Prostate gland (tissue), 2 donors: Measurements from ENCODE around the gene DAB1. TPM values are rescaled to one million over a fixed set of nuclear protein-coding genes. Genes with fewer than 3 reads are reported as not detected.

Experiments
- DNase-seq: peaks from one replicate; pipeline ENCODE4 v3.0.0-alpha.2; 2019; ENCODE audit warnings: low spot score
- H3K27ac ChIP-seq, 2 donors: fragments of 200-600 bp; sonication (generic); 2 replicates each; pipeline ENCODE4 v1.5.1; 2017 to 2019
- H3K27me3 ChIP-seq: fragments of 200-600 bp; sonication (generic); replicated peaks from 2 replicates; pipeline ENCODE4 v1.5.1; 2019; ENCODE audit not compliant: insufficient read depth
- H3K36me3 ChIP-seq, 2 donors: fragments of 200-600 bp; sonication (generic); 1 replicate in 1 of 2; 2 replicates in 1 of 2; pipeline versions ENCODE4 v1.5.1 to v1.8.1; 2017 to 2019
- H3K4me1 ChIP-seq: fragments of 200-600 bp; sonication (generic); replicated peaks from 2 replicates; pipeline ENCODE4 v1.5.1; 2019
- H3K4me3 ChIP-seq, 2 donors: fragments of 200-600 bp; sonication (generic); 2 replicates each; pipeline ENCODE4 v1.5.1; 2017 to 2019
- H3K9me3 ChIP-seq: fragments of 200-600 bp; sonication (generic); 2 replicates; pipeline ENCODE4 v1.5.1; 2017
- CTCF ChIP-seq, 4 experiments: fragments of 200-600 bp in 2 of 4; fragments of 450-650 bp in 2 of 4; sonication (generic) in 2 of 4; IDR thresholded peaks; 1 replicate in 3 of 4; 2 replicates in 1 of 4; pipeline ENCODE4 v1.5.1; 2016 to 2019; ENCODE audit warnings: antibody characterized with exemption in 4 of 4, mild to moderate bottlenecking in 2 of 4, moderate library complexity in 2 of 4
- POLR2A ChIP-seq: fragments of 450-650 bp; IDR thresholded peaks from one replicate; pipeline ENCODE4 v1.6.1; 2016; ENCODE audit warnings: antibody characterized with exemption, mild to moderate bottlenecking
- POLR2AphosphoS5 ChIP-seq: sonication (generic); formaldehyde crosslinking; IDR thresholded peaks from one replicate; pipeline ENCODE4 v1.6.1; 2017; ENCODE audit warnings: antibody characterized with exemption
- WGBS: methylation state at CpG from one replicate; pipeline ENCODE4 v1.1.5; 2018; 5-methylcytosine and 5-hydroxymethylcytosine counted together
- intact Hi-C: fragments of 100-400 bp; cut with DNase I; formaldehyde crosslinking; loops from one replicate; pipeline ENCODE4 v1.14.2; 2022
- total RNA-seq, 2 donors: library from RNA; depleted of rRNA; stranded (reverse); fragments of >200 nt; gene quantifications; one replicate each; pipeline ENCODE4 v1.1.0, GENCODE V29; 2016

The DAB1 gene
- total RNA-seq, 2 donors from 2014 or later: 0.64 to 3.6 TPM

- H3K4me3 ChIP-seq: no peak overlapping the region
- intact Hi-C loops: no loop called here
These were observed 459.4 kb downstream of the DAB1 start for GRCh38 chr1:56964349-56965017.

GRCh38 chr1:56963667-56964066 is 460.2 kb downstream of the DAB1 start:
- no peak for DNase-seq
- Histone ChIP-seq H3K4me1 (no peaks in the 10 kb centered on the region), H3K4me3 (no peak overlapping the region), H3K27ac (no peak overlapping the region), H3K36me3 (no peaks in the 10 kb centered on the region), H3K9me3 (no peaks in the 10 kb centered on the region), H3K27me3 (no peaks in the 10 kb centered on the region)
- 98% methylated on average over 4 of the region's 4 CpGs for WGBS
- TF ChIP-seq CTCF (IDR thresholded peaks at IDR 0.05) (no peak), POLR2A (no peak)
- intact Hi-C loops: no loop called here

More at GRCh38 chr1:56964349-56965017, 459.4 kb downstream of the DAB1 start:
- DNase-seq: no peak
- H3K36me3 ChIP-seq: no peaks in the 10 kb centered on the region
- 95% methylated on average over 9 of the region's 9 CpGs for WGBS
- no peaks in the 10 kb centered on the region for H3K4me1 ChIP-seq
- no peaks in the 10 kb centered on the region for H3K9me3 ChIP-seq
- no peaks in the 10 kb centered on the region for H3K27me3 ChIP-seq
- no peak overlapping the region for H3K27ac ChIP-seq
- no peak for TF ChIP-seq CTCF (IDR thresholded peaks at IDR 0.05)
- TF ChIP-seq POLR2AphosphoS5: no peak
- TF ChIP-seq POLR2A: no peak

GRCh38 chr1:56961426-56961825 is 462.4 kb downstream of the DAB1 start:
- DNase-seq: no peak
- 94% methylated on average over 10 of the region's 10 CpGs for WGBS
- H3K9me3 ChIP-seq: no peaks in the 10 kb centered on the region
- H3K36me3 ChIP-seq: no peaks in the 10 kb centered on the region
- TF ChIP-seq POLR2AphosphoS5 (no peak), POLR2A (no peak), CTCF (IDR thresholded peaks at IDR 0.05) (no peak)
- no peak overlapping the region for H3K4me3 ChIP-seq
- no peak overlapping the region for H3K27ac ChIP-seq
- intact Hi-C loops: no loop called here
- no peaks in the 10 kb centered on the region for H3K4me1 ChIP-seq
- no peaks in the 10 kb centered on the region for H3K27me3 ChIP-seq

- Histone ChIP-seq H3K4me3 (no peak overlapping the region), H3K27ac (no peak overlapping the region), H3K9me3 (no peaks in the 10 kb centered on the region), H3K27me3 (no peaks in the 10 kb centered on the region), H3K36me3 (no peaks in the 10 kb centered on the region), H3K4me1 (no peaks in the 10 kb centered on the region)
- DNase-seq: no peak
- no peak for TF ChIP-seq CTCF (IDR thresholded peaks at IDR 0.05)
- TF ChIP-seq POLR2A: no peak
- TF ChIP-seq POLR2AphosphoS5: no peak
- WGBS: 56% methylated on average over 2 of the region's 2 CpGs
- intact Hi-C loops: no loop called here
These were observed 465.3 kb downstream of the DAB1 start for GRCh38 chr1:56958526-56958925.

- WGBS: 26% methylated on average over 3 of the region's 3 CpGs
- intact Hi-C loops: no loop called here
- DNase-seq: no peak
- H3K27ac ChIP-seq: no peak overlapping the region
- no peaks in the 10 kb centered on the region for H3K36me3 ChIP-seq
- H3K4me3 ChIP-seq: no peak overlapping the region
- no peaks in the 10 kb centered on the region for H3K27me3 ChIP-seq
- no peaks in the 10 kb centered on the region for H3K9me3 ChIP-seq
- no peaks in the 10 kb centered on the region for H3K4me1 ChIP-seq
- no peak for TF ChIP-seq CTCF (IDR thresholded peaks at IDR 0.05)
- no peak for TF ChIP-seq POLR2AphosphoS5
- no peak for TF ChIP-seq POLR2A
These were observed 465.9 kb downstream of the DAB1 start for GRCh38 chr1:56957931-56958330.
